CD4-positive, alpha-beta T cell (primary cell): ENCODE data around the gene CCDC150. TPM values are rescaled to one million over a fixed set of nuclear protein-coding genes. Genes with fewer than 3 reads are reported as not detected.

Source experiments
- ATAC-seq: fragments of 200-7000 bp; cut with Tn5 transposase; one replicate; pipeline ENCODE4 v1.10.0; 2022; ENCODE audit warnings: mild to moderate bottlenecking; ENCODE audit not compliant: poor library complexity
- CTCF ChIA-PET: fragments of 350-600 bp; sonication (Branson Sonifier 250); formaldehyde crosslinking; loops from one replicate; lab custom pipeline; 2021; ENCODE audit warnings: antibody characterized with exemption, inconsistent platforms; lab: Charles Lee
- POLR2A ChIA-PET: fragments of 350-600 bp; sonication (Branson Sonifier 250); formaldehyde crosslinking; loops from one replicate; lab custom pipeline; 2021; ENCODE audit warnings: antibody characterized with exemption, inconsistent platforms; lab: Charles Lee
- DNase-seq, 14 experiments: peaks; one replicate each; pipeline ENCODE4 v3.0.0-alpha.2; 2013 to 2020; ENCODE audit warnings: mixed read lengths in 2 of 14
- H3K27ac ChIP-seq, 2 donors: one replicate each; pipeline versions ENCODE4 v1.5.1 to v1.7.0; 2013; ENCODE audit warnings: low read length in 2 of 2, low read depth in 1 of 2, mild to moderate bottlenecking in 1 of 2
- H3K27me3 ChIP-seq, 2 experiments: 1 replicate in 1 of 2; 2 replicates in 1 of 2; pipeline versions ENCODE4 v1.6.1 to v1.7.0; 2013; ENCODE audit warnings: low read length in 2 of 2, control low read depth in 1 of 2, mild to moderate bottlenecking in 1 of 2, moderate library complexity in 1 of 2; ENCODE audit not compliant: insufficient read depth in 2 of 2, control insufficient read depth in 1 of 2
- H3K36me3 ChIP-seq: one replicate; pipeline ENCODE4 v1.6.1; 2013; ENCODE audit warnings: low read length, control low read depth; ENCODE audit not compliant: insufficient read depth
- H3K4me1 ChIP-seq: one replicate; pipeline ENCODE4 v1.6.1; 2013; ENCODE audit warnings: low read length, control low read depth; ENCODE audit not compliant: insufficient read depth
- H3K4me3 ChIP-seq: one replicate; pipeline ENCODE4 v1.5.1; 2013; ENCODE audit warnings: mild to moderate bottlenecking, low read length, moderate library complexity
- H3K9me3 ChIP-seq, 2 experiments: 1 replicate in 1 of 2; 2 replicates in 1 of 2; pipeline versions ENCODE4 v1.6.1 to v1.7.0; 2013; ENCODE audit warnings: low read length in 2 of 2, mild to moderate bottlenecking in 2 of 2, control low read depth in 1 of 2, moderate library complexity in 1 of 2; ENCODE audit not compliant: control insufficient read depth in 1 of 2, insufficient read depth in 1 of 2
- H3K27ac Mint-ChIP-seq: one replicate; pipeline ENCODE4 v1.8.0; 2020; ENCODE audit warnings: mixed read lengths
- H3K27me3 Mint-ChIP-seq: one replicate; pipeline ENCODE4 v1.8.0; 2021; ENCODE audit warnings: mixed read lengths
- H3K36me3 Mint-ChIP-seq: one replicate; pipeline ENCODE4 v1.8.0; 2021; ENCODE audit warnings: low read depth, mixed read lengths
- H3K4me1 Mint-ChIP-seq: one replicate; pipeline ENCODE4 v1.8.0; 2021; ENCODE audit warnings: low read depth, mixed read lengths
- H3K4me3 Mint-ChIP-seq: one replicate; pipeline ENCODE4 v1.8.0; 2020; ENCODE audit warnings: mild to moderate bottlenecking, mixed read lengths
- H3K9me3 Mint-ChIP-seq: one replicate; pipeline ENCODE4 v1.8.0; 2020; ENCODE audit warnings: mixed read lengths
- CTCF ChIP-seq: fragments of 200-600 bp; IDR thresholded peaks from one replicate; pipeline ENCODE4 v1.8.0; 2022; ENCODE audit warnings: antibody characterized with exemption, mild to moderate bottlenecking
- intact Hi-C, 2 experiments: fragments of 100-400 bp; cut with DNase I in 1 of 2; cut with micrococcal nuclease in 1 of 2; formaldehyde crosslinking; loops; one replicate each; pipeline versions ENCODE4 v1.15.1 to v1.9.0; 2023 to 2025; cut with DNase I, micrococcal nuclease
- total RNA-seq, 174 experiments: library from RNA in 2 of 174; stranded (reverse) in 2 of 174; gene quantifications; one replicate each; pipeline ENCODE4 v1.2.3 and lab custom pipeline; 2021 to 2026

The CCDC150 gene
- total RNA-seq, 2 experiments from 2014 or later = 0.22 to 0.75 TPM

GRCh38 chr2:196618661-196619060 lies 20.9 kb upstream of the CCDC150 start:
- Mint-ChIP-seq H3K27me3 (peaks cover 35% of the 10 kb centered on the region), H3K27ac (no peak overlapping the region)

GRCh38 chr2:196630531-196630930 lies 9.0 kb upstream of the CCDC150 start:
- DNase-seq (no peak), ATAC-seq (no peak)
- no peaks in the 10 kb centered on the region for H3K36me3 ChIP-seq
- ChIA-PET CTCF (no interaction called here), POLR2A (no interaction called here)
- no peaks in the 10 kb centered on the region for H3K4me1 Mint-ChIP-seq
- peaks cover 0 to 5% of the 10 kb centered on the region in 2 experiments for H3K27me3 ChIP-seq
- no peaks in the 10 kb centered on the region for H3K36me3 Mint-ChIP-seq
- no peak overlapping the region for H3K27ac Mint-ChIP-seq
- H3K4me1 ChIP-seq = no peaks in the 10 kb centered on the region
- no peaks in the 10 kb centered on the region for H3K9me3 ChIP-seq
- intact Hi-C loops = loop anchor here in 1 of 2 experiments (10.0 kb wide), 1 partner anchor 556 kb away; no protein-coding TSS in a partner anchor
- no peak overlapping the region for H3K4me3 ChIP-seq
- TF ChIP-seq CTCF = no peak
- no peak overlapping the region for H3K4me3 Mint-ChIP-seq
- H3K27me3 Mint-ChIP-seq = peaks cover 36% of the 10 kb centered on the region
- H3K27ac ChIP-seq = no peak overlapping the region
- H3K9me3 Mint-ChIP-seq = peaks cover 8% of the 10 kb centered on the region

More at GRCh38 chr2:196618661-196619060, 20.9 kb upstream of the CCDC150 start:
- Histone ChIP-seq H3K4me3 (no peak overlapping the region), H3K4me1 (no peaks in the 10 kb centered on the region), H3K36me3 (no peaks in the 10 kb centered on the region), H3K9me3 (no peaks in the 10 kb centered on the region), H3K27me3 (peaks cover 0 to 11% of the 10 kb centered on the region in 2 experiments), H3K27ac (no peak overlapping the region)
- no peak for TF ChIP-seq CTCF
- intact Hi-C loops = no loop called here
- no peaks in the 10 kb centered on the region for H3K36me3 Mint-ChIP-seq
- DNase-seq (no peak), ATAC-seq (no peak)
- POLR2A ChIA-PET = no interaction called here
- H3K4me3 Mint-ChIP-seq = no peak overlapping the region
- peaks cover 7% of the 10 kb centered on the region for H3K9me3 Mint-ChIP-seq
- CTCF ChIA-PET = no interaction called here
- no peaks in the 10 kb centered on the region for H3K4me1 Mint-ChIP-seq

GRCh38 chr2:196635156-196635555 lies 4.4 kb upstream of the CCDC150 start:
- no peaks in the 10 kb centered on the region for H3K27me3 ChIP-seq
- intact Hi-C loops = loop anchor here (5.0 to 10.0 kb wide), 4 partner anchors 560 to 1072 kb away; partner anchors contain the start of genes DNAH7 (in 1 of the 2), MARS2 (in 1 of the 2) and SLC39A10 (in 1 of the 2)
- no peak overlapping the region for H3K4me3 ChIP-seq
- CTCF ChIA-PET = no interaction called here
- Mint-ChIP-seq H3K9me3 (peaks cover 4% of the 10 kb centered on the region), H3K4me3 (no peak overlapping the region), H3K27me3 (peaks cover 8% of the 10 kb centered on the region), H3K36me3 (no peaks in the 10 kb centered on the region), H3K27ac (no peak overlapping the region), H3K4me1 (peaks cover 12% of the 10 kb centered on the region)
- H3K9me3 ChIP-seq = no peaks in the 10 kb centered on the region
- no peak for TF ChIP-seq CTCF
- H3K4me1 ChIP-seq = peaks cover 12% of the 10 kb centered on the region
- no peak overlapping the region for H3K27ac ChIP-seq
- POLR2A ChIA-PET = no interaction called here
- DNase-seq (no peak), ATAC-seq (no peak)
- H3K36me3 ChIP-seq = no peaks in the 10 kb centered on the region
